ENCODE data around the gene SYNE4. TPM values are rescaled to one million over a fixed set of nuclear protein-coding genes. Genes with fewer than 3 reads are reported as not detected.

The SYNE4 gene
- total RNA-seq, 2 experiments from 2014 or later, result 1.6 TPM

- CTCF ChIA-PET, result no interaction called here
- Histone ChIP-seq H3K27ac (ENCODE audit: low read depth in 1 of 2, low read length in 2 of 2) (no peak overlapping the region), H3K36me3 (ENCODE audit: insufficient read depth, low read length) (no peaks in the 10 kb centered on the region), H3K27me3 (ENCODE audit: control insufficient read depth in 1 of 2, insufficient read depth in 2 of 2, low read length in 2 of 2) (no peaks in the 10 kb centered on the region), H3K9me3 (ENCODE audit: control insufficient read depth in 1 of 2, insufficient read depth in 1 of 2, low read length in 2 of 2) (peaks cover 0 to 7% of the 10 kb centered on the region in 2 experiments), H3K4me3 (ENCODE audit: low read length) (no peak overlapping the region), H3K4me1 (ENCODE audit: insufficient read depth, low read length) (no peaks in the 10 kb centered on the region)
- Mint-ChIP-seq H3K4me3 (no peak overlapping the region), H3K27me3 (peaks cover 8% of the 10 kb centered on the region), H3K4me1 (ENCODE audit: low read depth) (no peaks in the 10 kb centered on the region), H3K27ac (no peak overlapping the region), H3K9me3 (no peaks in the 10 kb centered on the region), H3K36me3 (ENCODE audit: low read depth) (no peaks in the 10 kb centered on the region)
- intact Hi-C loops (cut with DNase I, micrococcal nuclease), result no loop called here
- no peak for ATAC-seq (ENCODE audit: poor library complexity)
- TF ChIP-seq CTCF (IDR thresholded peaks at IDR 0.05), result no peak
- POLR2A ChIA-PET, result no interaction called here
- DNase-seq, result no peak
Measured at GRCh38 chr19:35973487-35973886, 35.1 kb downstream of the SYNE4 start.

- no peak overlapping the region for H3K27ac Mint-ChIP-seq
- no peaks in the 10 kb centered on the region for H3K9me3 Mint-ChIP-seq
- Histone ChIP-seq H3K4me1 (ENCODE audit: insufficient read depth, low read length) (peaks cover 9% of the 10 kb centered on the region), H3K4me3 (ENCODE audit: low read length) (no peak overlapping the region), H3K27me3 (ENCODE audit: control insufficient read depth in 1 of 2, insufficient read depth in 2 of 2, low read length in 2 of 2) (no peaks in the 10 kb centered on the region), H3K36me3 (ENCODE audit: insufficient read depth, low read length) (no peaks in the 10 kb centered on the region), H3K9me3 (ENCODE audit: control insufficient read depth in 1 of 2, insufficient read depth in 1 of 2, low read length in 2 of 2) (no peaks in the 10 kb centered on the region), H3K27ac (ENCODE audit: low read depth in 1 of 2, low read length in 2 of 2) (no peak overlapping the region)
- TF ChIP-seq CTCF (IDR thresholded peaks at IDR 0.05), result no peak
- ChIA-PET CTCF (no interaction called here), POLR2A (no interaction called here)
- peaks cover 9% of the 10 kb centered on the region for H3K27me3 Mint-ChIP-seq
- DNase-seq, result peak in 1 of 14 experiments; percentile 39
- intact Hi-C loops (cut with DNase I, micrococcal nuclease), result no loop called here
- H3K36me3 Mint-ChIP-seq (ENCODE audit: low read depth), result no peaks in the 10 kb centered on the region
- no peak overlapping the region for H3K4me3 Mint-ChIP-seq
- H3K4me1 Mint-ChIP-seq (ENCODE audit: low read depth), result no peaks in the 10 kb centered on the region
- no peak for ATAC-seq (ENCODE audit: poor library complexity)
Measured at GRCh38 chr19:35966771-35967170, 41.8 kb downstream of the SYNE4 start.

- Mint-ChIP-seq H3K36me3 (ENCODE audit: low read depth) (no peaks in the 10 kb centered on the region), H3K27me3 (peaks cover 9% of the 10 kb centered on the region), H3K9me3 (no peaks in the 10 kb centered on the region), H3K27ac (no peak overlapping the region), H3K4me3 (no peak overlapping the region), H3K4me1 (ENCODE audit: low read depth) (peaks cover 12% of the 10 kb centered on the region)
- ChIA-PET CTCF (no interaction called here), POLR2A (interaction anchor here (0.9 kb wide), 1 partner anchor 10 kb away, joined by 5 read pairs; no protein-coding TSS in a partner anchor)
- intact Hi-C loops (cut with DNase I, micrococcal nuclease), result no loop called here
- Histone ChIP-seq H3K4me3 (ENCODE audit: low read length) (no peak overlapping the region), H3K9me3 (ENCODE audit: control insufficient read depth in 1 of 2, insufficient read depth in 1 of 2, low read length in 2 of 2) (no peaks in the 10 kb centered on the region), H3K27ac (ENCODE audit: low read depth in 1 of 2, low read length in 2 of 2) (no peak overlapping the region), H3K27me3 (ENCODE audit: control insufficient read depth in 1 of 2, insufficient read depth in 2 of 2, low read length in 2 of 2) (no peaks in the 10 kb centered on the region), H3K36me3 (ENCODE audit: insufficient read depth, low read length) (no peaks in the 10 kb centered on the region), H3K4me1 (ENCODE audit: insufficient read depth, low read length) (peaks cover 27% of the 10 kb centered on the region)
- DNase-seq (peak in 9 of 14 experiments; percentile 21 to 67 (median 33)), ATAC-seq (ENCODE audit: poor library complexity) (no peak)
- no peak for TF ChIP-seq CTCF (IDR thresholded peaks at IDR 0.05)
Measured at GRCh38 chr19:35963514-35963913, 45.1 kb downstream of the SYNE4 start.

Measured in CD4-positive, alpha-beta T cell (primary cell).